D341Med (cell line): Measurements from ENCODE around the gene ANKRD33.

Experiments used
- DNase-seq: peaks from one replicate; pipeline ENCODE4 v3.0.0; 2012; ENCODE audit warnings: low spot score

The ANKRD33 gene, protein sequence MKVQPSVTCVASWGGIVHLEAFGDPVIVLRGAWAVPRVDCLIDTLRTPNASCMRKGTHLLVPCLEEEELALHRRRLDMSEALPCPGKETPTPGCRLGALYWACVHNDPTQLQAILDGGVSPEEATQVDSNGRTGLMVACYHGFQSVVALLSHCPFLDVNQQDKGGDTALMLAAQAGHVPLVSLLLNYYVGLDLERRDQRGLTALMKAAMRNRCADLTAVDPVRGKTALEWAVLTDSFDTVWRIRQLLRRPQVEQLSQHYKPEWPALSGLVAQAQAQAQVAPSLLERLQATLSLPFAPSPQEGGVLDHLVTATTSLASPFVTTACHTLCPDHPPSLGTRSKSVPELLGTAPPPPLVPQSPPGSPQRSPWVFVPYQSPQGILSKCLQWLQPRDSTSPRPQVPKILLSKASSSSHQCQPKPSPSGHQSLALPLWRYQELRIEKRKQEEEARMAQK

DNA sequence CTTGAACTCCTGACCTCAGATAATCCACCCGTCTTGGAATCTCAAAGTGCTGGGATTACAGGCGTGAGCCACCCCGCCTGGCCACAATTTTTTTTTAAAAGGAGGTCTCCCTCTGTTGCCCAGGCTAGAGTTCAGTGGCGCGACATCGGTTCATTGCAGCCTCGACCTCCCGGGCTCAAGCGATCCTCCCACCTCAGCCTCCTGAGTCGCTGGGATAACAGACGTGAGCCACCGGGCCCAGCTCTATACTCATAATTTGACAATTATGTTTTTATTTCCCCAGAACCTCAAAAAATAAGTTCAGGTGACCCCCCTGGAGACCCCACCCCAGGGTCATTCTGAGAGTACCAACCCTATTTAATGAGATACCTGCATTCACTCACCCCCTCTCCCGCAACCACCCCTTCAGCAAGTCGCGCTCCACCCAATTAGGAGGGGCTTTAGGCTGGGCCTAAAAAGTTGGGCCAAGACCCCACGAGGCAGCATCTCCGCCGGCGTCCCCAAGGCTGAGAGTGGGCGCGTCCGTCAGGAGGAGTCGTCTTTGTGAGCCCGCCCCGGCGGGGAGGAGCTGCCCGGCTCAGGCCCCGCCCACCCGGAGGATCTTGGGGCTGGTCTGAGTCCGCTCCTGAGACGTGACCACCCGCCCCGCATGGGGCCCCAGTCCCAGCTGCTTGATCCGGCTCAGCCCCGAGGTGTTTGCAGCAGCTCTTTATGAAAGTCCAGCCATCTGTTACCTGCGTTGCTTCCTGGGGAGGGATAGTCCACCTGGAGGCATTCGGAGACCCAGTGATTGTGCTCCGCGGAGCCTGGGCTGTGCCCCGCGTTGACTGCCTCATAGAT, at the start of gene ANKRD33:
ANKRD33 (plus strand) TSS at position 628 of the 840 bp plus-strand sequence; CDS start at position 712, 84 bp downstream.
- peak; percentile 91 for DNase-seq

DNA sequence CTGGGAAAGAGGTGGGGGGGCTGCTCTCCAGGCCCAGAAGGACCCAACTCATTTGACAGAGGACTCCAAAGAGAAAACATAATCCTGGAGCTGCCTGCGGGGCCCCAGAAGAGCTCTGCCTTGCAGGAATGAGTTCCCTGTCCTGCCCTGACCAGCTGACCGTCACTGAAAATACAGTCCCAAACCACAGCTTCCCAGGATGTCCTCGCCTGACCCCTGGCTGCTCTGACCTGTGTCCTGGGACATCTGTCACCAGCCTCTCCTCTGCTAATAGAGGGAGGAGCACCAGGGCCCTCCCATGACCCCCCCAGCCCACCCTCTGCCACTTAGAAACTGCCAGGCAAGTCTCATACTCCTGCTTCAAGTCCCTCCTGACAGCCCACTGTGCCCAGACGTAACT, 49.1 kb upstream of the ANKRD33 start:
- no peak for DNase-seq

DNA sequence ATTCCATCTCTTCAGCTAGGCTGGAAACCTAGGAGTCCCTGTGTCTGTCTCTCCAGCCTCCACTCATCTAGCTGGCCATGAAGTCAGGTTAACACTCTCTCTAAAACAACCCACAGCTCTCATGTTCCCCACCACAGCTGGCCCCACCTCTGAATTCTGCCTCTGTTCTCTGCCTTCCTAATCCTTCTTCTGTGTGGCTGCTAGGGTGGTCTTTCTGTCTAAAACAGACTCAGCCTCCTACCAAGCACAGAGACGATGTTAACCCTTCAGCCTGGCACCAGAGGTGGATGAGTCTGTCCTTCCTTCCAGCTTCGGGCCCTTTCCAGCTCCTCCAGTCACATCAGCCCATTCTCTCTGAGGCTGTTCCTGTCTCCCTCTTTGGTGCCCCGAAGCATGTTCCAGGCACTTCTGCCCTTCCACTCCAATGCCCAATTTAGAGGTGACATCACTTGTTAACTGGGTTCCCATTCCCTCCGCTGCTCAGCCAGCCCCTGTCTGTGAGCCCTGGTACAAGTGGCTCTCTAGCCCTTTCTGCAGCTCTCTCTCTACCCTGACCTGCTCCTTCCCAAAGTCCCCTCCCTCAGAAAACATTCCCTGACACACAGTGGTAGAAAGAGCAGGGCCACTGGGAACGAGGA, 48.5 kb upstream of the ANKRD33 start:
- no peak for DNase-seq

DNA sequence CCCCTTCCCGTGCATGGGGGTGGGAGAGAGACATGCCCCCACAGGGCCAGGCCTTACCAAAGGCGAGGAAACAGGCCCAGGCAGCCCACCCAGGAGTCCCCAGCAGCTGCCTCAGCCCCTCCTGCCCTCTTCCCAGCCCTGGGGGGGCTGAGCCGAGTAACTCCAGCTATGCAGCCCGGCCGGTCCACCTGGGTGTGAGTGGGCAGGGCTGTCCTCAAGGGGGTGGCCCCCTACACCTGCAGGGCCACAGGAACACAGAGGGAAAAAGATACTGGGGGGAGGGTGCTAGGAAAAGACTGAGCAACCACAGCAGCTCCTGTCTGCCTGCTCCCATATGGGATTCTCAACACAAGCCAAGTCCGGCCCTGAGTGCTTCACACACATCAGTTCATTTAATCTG, 46.9 kb upstream of the ANKRD33 start:
- DNase-seq: no peak

DNA sequence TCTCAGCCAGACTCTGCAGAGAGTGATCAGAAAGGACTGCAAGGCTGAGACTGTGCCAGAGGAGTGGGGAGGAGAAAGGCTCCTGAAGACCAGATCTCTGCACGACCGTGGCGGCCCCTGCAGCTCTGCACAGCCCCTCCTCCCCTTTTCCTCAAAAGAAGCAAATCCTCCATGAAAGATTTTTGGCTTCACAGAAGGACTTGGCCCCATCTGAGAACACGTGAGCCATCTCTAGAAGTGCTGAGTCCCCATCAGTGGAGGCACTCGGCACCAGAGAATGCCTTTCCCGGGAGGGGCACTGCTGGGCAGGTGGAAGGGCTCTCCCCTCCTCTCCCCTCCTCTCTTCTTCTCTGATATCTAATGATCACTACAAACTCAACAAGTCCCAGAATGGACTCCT, 46.2 kb upstream of the ANKRD33 start:
- DNase-seq: no peak

DNA sequence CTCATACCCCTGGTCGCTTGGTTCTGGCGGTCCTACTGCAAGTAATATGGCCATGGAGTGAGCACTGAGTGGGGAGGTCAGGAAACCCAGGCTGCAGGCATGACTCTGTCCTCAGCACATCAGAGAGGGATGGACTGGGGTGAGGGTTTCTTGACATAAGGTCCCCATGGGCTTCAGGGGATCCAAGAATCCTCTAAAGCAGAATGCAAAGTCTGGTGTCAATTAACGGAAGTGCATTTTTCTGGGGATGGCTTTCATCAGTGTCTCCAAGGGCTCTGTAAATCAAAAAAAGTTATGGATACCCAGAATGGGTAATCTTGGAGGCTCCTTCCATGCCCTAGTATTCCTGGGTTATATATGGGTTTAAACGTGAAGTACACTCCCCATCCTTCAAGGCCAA, 43.0 kb upstream of the ANKRD33 start:
- DNase-seq: no peak

DNA sequence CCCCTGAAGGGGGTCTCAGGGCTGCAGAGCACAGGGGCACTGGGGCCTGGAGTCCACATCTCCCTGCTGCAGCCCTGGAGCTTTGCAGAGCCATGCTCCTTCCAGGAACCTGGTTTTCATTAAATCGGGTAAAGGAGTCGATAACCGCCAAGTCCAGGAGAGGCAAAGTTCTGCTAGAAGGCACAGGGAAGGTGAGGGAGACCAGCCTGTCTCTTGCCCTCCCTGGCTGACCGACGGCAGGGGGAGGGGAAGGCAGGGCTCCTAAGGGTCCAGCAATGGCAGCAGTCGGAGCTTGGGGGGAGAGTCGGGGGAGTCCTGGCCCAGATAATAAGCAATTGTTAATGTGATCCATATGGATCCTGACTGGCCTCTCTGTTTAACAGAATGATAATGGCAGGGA, 42.4 kb upstream of the ANKRD33 start:
- no peak for DNase-seq

DNA sequence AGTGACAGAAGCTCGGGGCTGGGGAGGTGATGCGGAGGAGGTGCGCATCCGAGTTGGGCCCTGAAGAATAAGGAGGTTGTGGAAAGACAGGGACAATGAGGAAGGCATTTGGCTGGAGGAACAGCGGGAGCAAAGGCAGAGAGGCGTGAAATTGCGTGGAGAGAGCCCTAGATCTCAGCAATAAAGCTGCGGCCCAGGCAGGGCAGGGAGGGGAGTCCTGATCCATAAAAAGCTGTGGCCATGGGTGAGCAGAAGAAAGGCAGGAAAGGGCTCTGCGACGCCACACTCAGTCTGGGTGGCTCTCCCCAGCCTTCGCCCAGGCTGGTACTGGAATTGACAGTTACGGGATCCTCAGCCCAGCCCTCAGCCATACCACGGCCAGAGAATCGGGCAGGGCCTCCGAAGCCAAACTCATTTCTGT, 41.6 kb upstream of the ANKRD33 start:
- DNase-seq: no peak

DNA sequence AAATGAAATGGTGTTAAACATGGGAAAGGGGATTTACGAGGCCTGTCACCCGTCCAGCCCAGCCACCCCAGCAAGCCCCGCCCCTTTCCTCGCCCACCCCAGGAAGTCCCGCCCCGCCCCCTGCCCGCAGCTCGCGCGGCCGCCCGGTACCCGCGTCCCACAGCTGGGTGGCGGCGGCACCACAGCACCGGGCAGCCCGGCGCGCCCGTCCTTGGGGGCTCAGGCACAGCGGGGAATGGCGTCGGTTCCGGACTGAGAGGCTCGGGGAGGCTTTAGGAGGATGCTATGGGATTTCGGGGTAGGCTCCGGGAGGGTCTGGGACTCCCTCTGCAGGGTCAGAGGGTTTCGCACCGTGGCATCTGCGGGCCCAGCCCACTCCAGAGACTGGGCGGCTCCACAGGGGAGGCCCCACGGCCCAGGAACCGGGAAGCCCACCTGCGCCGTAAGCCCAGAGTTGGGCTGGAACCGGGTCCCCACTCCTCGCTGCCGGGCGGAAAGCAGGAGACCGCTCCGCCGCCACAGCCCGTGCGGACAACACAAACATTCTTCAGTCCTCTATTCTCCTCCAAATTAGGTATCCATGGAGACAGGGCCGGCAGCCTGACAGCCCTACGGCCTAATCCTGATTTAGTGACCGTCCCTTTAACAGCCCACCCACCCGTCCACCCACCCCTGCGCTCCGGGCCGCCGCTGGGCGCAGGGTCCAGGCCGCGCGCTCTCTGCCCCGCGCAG, 40.8 kb upstream of the ANKRD33 start:
- peak; percentile 72 for DNase-seq

DNA sequence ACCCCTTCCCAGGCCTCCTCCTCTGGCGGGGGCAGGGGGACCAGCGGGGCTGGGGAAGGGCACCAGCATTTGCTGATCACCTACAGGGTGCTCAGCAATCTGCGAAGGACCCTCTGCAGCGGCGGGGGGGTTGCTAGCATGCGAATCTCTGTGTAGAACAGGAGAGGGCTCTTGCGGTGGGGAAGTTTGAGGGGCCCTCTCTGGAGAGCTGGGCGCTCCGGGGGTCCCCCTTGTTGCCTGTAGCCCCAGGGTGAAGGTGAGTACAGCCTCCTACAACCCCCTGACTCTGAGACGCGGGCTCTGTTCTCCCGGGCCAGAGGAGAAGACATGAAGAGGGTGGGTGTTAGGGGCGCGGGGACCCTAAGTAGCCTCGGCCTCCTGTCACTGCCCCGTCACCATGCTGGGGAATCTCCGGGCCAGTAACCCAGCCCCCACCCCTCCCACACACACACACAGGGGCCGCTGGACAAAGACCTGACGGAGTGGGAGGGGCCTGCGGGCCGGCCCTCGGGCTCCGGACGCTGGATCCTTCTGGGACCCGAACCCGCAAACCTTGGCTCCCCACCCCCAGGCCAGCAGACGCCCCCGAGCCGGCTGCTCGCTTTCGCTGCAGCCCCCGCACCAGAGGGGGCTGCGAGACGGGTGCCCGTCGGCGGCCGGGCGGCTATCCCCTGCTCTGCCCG, 40.1 kb upstream of the ANKRD33 start:
- peak; percentile 55 for DNase-seq

DNA sequence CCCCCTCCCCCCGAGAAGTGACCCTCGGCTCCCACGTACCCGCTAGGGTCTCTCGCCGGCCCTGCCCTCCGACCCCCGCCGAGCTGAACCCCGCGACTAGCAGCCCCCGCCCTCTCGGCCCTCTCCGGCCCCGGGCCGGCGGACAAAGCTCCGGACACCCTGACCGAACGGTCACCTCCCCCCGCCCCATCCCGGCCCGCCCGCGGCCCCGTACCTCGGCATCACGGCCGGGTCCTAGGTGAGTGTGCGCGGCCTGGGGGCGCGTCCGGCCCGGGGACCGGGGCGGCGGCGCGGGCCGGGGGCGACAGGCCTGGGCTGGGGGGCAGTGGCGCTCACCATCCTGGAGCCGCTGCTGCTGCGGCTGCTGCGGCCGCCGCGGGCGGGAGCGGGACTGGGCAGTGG, 39.6 kb upstream of the ANKRD33 start, which contains the start of gene FIGNL2:
FIGNL2 (minus strand) TSS at position 393 of the 402 bp plus-strand sequence. CDS start 26,305 bp downstream, outside the sequence.
- DNase-seq: peak; percentile 53

DNA sequence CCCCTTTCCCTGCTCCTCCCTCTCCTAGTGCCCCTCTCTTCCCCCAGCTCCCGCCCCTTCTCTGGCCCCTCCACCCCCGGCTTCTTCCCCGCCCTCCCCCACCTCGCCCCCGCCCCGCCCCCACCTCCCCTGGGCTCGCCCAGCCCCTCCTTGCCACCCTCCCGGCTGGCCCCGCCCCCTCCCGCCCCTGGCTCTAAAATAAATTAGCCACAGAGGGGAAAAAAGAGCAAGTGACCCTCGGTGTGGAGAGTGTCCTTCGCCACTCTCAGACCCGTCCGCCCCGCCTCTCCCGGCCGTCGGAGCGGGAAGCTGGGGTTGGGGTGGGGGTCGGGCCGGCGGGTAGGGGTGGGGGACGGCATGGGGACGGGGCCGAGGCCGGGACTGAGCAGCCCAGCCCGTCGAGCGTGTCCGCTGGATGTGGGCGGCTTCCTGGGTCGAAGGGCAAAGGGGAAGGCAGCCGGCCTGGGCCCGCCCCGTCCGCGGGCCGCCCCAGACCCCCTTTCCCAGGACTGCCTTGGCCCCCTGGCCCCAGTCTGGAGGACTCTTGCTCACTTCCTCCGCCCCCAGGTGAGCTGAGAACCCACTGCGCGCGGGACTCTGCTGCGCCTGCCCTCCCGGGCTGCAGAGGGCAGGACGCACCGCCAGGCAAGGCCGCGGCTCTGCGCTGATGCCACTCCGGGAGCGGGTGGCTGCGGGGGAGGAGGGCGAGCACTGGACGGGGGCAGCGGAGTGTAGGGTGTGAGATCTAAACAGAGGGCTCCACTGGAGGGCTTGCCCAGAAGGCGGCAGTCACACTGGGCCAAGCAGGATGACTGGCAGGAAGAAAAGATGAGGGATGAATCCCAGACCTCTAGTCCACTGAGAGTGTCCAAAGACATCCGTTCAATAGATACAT, 38.8 kb upstream of the ANKRD33 start:
- DNase-seq: no peak

GRCh38 chr12:51850081-51850964, 37.6 kb upstream of the ANKRD33 start:
- no peak for DNase-seq

GRCh38 chr12:51850965-51851299, 37.0 kb upstream of the ANKRD33 start:
- DNase-seq: no peak

DNA sequence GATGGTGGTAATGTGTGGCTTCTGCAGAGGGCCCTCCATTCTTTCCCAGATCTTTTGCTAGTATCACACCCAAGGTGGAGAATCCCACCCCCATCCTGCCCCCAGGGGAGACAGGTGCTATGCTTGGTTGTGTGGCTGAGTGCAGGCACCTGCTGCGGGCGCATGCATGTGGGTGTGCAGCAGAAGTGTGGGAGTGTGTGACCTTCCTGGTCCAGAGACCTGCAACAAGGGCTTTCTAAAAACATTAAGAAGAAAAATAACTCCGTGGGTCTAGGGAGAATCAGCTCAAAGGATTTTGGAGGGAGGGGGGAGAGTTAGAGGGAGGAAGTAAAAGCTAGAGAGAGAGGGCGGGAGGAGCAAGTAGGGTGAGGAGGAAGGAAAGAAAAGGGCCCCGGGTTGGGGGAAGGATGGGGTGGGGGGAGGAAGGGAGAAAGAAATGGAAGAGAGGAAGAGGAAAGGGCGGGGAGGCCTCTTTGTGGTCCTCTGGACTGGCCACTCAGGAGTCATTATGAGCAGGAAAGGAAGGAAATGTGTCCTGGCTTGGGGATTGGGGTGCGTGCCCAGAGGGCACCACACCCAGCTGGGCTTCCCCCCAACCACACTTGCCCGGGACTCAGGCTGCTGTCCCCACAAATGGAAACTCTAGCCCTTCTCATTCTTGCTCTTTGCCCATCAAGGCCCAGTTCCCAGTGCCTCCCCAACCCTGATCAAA, 36.3 kb upstream of the ANKRD33 start:
- DNase-seq: no peak

DNA sequence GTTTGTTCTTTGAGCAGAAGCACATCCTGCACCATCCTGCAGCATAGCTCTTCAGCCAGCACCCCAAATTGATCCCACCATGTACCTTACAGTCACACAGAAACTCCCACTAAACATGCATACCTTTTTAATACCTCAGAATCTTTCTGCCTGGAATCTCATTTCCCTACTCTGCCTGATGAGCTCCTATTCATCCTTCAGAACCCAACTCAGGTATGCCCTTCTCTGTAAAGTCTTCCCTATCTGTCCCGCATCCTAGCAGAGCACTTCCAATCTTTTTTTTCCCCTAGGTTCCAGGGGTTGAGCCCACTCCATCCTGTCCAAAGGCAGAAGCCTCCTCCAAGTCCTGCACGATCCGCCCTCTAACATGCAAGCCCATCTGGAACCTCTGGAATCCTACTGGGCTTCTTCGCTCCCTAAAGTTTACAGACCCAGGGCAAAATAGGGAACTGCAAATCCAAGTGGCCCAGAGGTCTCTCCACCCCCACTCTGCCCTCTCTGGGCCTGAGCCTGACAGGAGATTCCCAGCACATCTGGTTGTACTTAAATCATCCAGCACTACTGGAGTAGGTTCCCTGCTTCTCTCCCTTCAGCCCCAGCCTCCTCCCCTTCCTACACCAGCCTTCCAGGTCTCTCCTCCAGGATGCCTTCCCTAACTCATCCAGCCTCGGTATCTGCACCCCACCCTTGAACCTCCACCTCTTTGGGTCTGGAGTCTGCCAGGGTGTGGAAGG, 35.3 kb upstream of the ANKRD33 start:
- no peak for DNase-seq

- DNase-seq: no peak
Observed at GRCh38 chr12:51855586-51856428, 32.1 kb upstream of the ANKRD33 start.
